Hair follicular keratinocyte (primary cell): ENCODE results near the gene EIF1AX. TPM values are rescaled to one million over a fixed set of nuclear protein-coding genes. Genes with fewer than 3 reads are reported as not detected.

Experiments
- total RNA-seq: library from RNA; depleted of rRNA; stranded (reverse); fragments of >200 nt; gene quantifications from 2 replicates; pipeline ENCODE4 v1.2.3, GENCODE V29; 2015

Gene EIF1AX, protein sequence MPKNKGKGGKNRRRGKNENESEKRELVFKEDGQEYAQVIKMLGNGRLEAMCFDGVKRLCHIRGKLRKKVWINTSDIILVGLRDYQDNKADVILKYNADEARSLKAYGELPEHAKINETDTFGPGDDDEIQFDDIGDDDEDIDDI
- 33.4 and 52.6 TPM in 2 replicates for total RNA-seq

DNA sequence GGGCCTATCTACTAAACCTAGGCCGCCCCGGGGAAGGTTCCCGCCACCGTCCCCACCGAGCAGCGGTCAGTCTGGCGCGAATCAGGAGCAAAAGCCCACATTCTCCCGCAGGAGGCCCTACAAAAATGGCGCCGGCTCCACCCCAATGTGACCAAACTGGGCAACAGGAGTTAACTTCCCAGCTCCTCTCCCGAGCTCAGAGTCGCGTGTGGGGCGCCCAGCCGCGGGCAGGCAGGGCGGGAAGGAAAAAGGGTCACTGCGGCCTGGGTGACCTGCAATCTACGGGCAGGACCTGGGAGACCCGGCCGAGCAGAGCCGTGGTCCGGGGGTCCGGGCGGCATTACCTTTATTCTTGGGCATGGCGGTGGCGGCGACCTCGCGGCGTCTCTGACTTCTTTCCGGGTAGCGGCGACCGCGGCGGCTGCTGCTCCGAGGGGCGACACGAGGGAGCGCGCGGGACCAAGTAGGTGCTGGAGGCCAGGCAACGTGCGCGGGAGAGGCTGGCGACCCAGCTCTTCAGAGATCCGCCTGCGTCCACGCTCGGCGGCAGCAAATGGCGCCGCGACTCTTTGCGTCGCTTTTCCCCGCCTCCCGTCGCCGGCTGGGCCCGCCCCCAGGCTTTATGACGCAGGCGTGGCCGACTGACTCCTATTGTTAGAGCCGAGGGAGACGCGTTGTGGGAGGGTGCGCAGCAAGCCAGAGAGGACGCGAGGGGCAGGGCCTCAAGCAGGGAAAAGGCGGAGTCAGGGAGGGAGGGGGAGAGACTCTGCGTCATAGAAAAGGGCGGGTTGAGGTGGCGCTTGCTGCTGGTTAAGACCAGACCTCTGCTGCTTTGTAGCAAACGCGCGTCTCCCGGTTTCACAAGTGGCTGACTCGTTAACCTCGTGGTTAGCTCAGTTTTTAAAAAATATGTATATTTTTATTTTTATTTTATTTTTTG is at the start of gene EIF1AX:
Gene EIF1AX, minus strand, starts transcription at position 558 of the 940 bp plus-strand sequence. Its CDS starts 198 bp downstream, at position 360.

DNA sequence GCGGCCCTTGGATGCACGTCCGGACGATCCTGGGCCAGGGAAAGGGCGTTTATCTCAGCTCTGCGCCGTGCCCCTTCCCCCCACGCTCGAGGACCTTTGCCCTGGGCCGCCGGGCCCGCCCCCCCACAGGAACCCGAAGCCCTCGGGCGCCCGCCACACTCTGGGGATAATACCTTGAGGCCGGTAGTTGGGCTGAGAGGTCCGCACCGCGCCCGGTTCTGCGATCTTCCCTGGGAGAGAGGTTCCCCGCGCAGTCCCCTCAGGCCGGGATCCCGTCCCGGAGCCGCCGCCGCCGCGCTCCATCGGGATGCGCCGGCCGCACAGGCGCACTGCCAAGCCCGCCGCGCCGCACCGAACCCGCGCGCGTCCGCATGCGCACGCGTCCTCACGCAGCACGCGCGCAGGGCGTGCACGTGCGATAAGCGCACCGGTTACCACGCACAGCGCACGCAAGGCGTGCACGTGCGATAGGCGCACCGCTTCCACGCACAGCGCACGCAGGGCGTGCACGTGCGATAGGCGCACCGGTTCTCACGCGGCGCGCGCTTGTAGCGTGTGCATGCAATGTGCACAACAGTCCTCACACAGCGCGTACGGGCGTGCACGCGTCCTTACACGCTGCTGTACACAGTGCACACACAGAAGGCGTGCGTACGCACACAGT is 24.9 kb downstream of the EIF1AX start, which contains the start of gene MAP7D2:
Gene MAP7D2, minus strand, starts transcription at position 331 of the 664 bp plus-strand sequence. Its CDS starts 28 bp downstream, at position 303.

Other genes with a start within 250 kb of the EIF1AX start
- 1.5 and 2.1 TPM in 2 replicates for gene BCLAF3, start 150.8 kb downstream of the EIF1AX start, total RNA-seq
- gene MAP7D2, start 24.9 kb downstream of the EIF1AX start, total RNA-seq: 0.62 and 1.1 TPM in 2 replicates
- gene RPS6KA3, start 125.1 kb upstream of the EIF1AX start, total RNA-seq: 22.0 and 24.4 TPM in 2 replicates